Glomerular visceral epithelial cell (primary cell): Measurements from ENCODE around the gene FLII.
"Not testable (repeated sequence)": the region's sequence is repeated elsewhere in the genome, so short reads cannot be mapped to it uniquely, and the experiment has no call there.

Experiments used
- DNase-seq: peaks from one replicate; pipeline ENCODE4 v3.0.0-alpha.2; 2016; ENCODE audit errors: extremely low spot score

FLII gene

DNA sequence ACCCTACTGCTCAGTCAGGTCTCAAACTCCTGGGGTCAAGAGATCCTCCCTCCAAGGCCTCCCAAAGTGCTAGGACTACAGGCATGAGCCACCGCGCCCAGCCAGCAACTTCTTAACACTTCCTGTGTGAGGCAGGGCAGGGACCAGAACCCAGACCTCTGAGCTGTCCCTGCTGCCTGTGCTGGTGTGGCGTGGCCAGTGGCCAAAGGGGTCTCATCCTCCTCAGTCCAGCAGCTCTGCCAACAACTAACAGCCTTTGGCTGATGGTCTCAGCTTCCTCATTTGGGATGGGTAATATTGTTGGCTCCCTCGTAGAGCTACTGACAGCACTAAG lies 34.5 kb downstream of the FLII start:
- no peak for DNase-seq

DNA sequence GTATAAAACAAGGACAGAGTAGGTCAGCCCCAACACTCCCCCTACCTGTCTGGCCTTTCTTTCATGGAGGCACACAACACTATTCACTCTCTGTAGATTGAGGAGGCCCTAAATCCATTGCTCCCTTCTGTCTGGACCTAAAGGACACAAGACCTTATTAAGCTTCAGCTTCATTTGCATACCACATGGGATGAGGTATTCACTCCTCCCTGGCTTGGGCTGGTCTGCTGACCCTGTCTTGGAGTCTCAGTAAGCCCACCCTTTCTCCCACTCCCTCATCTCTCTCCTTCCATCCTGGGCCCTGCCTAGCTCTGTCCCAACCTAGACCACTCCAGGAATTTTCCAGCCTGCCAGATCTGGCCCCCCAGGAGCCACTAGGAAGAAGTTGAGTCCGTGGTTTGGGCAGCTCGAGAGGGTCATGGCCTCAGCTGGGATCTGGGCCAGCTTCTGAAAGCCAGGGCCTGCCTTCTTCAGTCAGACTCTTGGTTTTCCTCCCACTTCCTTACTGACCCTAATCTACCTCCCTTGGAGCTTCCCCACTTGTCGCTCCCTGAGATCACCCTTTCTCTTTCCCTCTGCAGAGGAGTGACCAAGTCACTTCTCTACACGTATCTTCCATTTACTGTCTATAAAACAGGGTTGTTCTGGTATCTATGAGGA lies 39.7 kb downstream of the FLII start:
- peak; percentile 47 for DNase-seq

DNA sequence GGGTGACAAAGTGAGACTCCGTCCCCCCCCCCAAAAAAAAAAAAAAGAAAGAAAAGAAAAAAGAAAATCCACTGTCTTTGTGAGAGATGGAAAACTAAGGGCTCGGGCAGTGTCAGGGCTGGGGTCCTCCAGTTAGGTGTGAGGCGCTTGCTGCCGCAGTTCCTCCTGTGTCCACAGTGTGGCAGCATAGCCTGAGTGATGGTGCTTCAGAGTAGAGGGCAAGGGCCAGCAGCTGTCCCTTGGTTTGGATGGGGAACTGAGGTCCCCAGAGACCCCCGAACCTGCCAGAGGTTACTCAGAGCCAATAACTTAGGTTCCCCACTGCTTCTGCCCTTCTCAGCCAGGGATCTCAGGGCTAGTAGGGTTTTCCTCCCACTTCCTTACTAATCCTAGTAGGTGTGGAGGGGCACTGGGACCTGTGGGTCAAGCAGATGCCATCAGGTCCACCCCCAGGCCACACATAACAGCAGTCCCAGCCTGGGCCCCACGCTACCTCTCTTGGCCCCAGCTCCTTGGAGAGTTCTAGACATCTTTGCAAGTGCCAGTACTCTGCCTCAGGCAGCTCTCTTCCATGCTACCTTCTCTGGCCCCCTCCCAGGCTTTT lies 41.0 kb downstream of the FLII start:
- DNase-seq, result peak; percentile 70

DNA sequence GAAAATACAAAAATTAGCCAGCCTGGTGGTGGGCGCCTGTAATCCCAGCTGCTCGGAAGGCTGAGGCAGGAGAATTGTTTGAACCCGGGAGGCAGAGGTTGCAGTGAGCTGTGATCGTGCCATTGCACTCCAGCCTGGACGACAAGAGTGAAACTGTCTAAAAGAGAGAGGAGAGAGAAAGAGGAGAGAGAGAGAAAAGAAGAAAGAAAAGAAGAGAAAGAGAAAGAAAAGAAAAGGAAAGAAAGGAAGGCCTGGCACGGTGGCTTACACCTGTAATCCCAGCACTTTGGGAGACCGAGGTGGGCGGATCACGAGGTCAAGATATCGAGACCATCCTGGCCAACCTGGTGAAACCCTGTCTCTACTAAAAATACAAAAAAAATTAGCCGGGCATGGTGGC lies 41.6 kb downstream of the FLII start:
- not testable (repeated sequence) for DNase-seq

- DNase-seq, result no peak
These were observed 44.8 kb downstream of the FLII start for GRCh38 chr17:18213666-18214270.

- DNase-seq, result no peak
These were observed 50.4 kb downstream of the FLII start for GRCh38 chr17:18208092-18208491.

DNA sequence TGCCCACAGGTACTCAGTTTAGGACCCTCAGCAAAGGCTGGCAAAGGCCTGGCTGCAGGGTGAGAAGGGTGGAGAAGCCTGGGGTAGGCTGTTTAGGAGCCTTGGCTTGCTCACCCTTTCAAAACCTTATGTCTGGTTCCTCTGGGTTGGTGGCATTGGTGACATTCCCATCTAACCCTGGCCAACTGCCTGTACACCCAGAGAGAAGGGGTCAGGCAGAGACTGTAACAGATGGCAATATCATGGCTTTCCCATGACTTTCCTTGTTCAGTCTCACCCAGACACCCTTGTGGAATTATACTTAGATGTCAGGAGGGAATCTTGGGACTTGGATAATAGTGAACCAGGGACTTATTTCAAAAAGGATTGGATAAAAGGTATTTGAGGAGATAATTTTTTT lies 51.6 kb downstream of the FLII start:
- DNase-seq, result no peak

GRCh38 chr17:18205861-18206260 lies 52.7 kb downstream of the FLII start:
- no peak for DNase-seq

GRCh38 chr17:18203308-18203707 lies 55.2 kb downstream of the FLII start:
- no peak for DNase-seq

DNA sequence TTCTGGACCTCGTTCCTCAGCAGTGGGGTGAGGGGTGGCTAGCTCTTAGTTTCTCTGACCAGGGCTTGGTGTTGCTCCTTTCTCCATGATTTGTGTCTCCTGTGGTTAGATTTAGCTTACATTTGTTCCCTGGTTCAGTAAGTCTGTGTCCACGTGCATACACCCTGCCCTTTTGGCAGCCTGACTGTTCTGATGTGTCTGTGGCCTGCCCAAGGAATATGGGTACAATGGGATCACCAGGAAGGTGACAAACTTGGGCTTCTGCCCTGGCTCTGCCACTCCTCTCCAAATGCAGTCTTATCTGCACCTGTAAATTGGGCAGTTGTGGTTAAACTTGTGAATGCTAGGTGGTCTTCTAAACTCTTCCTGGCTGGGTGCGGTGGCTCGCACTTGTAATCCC lies 57.4 kb downstream of the FLII start:
- no peak for DNase-seq

GRCh38 chr17:18198530-18198929 lies 60.0 kb downstream of the FLII start:
- no peak for DNase-seq

GRCh38 chr17:18197535-18198194 lies 60.9 kb downstream of the FLII start:
- DNase-seq, result no peak

GRCh38 chr17:18195246-18195645 lies 63.3 kb downstream of the FLII start:
- no peak for DNase-seq
